ENCODE data around the gene LBX2. TPM values are rescaled to one million over a fixed set of nuclear protein-coding genes. Genes with fewer than 3 reads are reported as not detected.

LBX2 gene
- total RNA-seq, 2 donors from 2014 or later: 0.39 to 1.3 TPM

GRCh38 chr2:74530239-74531187 lies 31.1 kb upstream of the LBX2 start:
- ATAC-seq (replicated peaks): peak; percentile 70
- Mint-ChIP-seq H3K27me3 (no peaks in the 10 kb centered on the region), H3K4me3 (peak overlapping the region; percentile 98), H3K4me1 (peaks cover 21% of the 10 kb centered on the region), H3K9me3 (no peaks in the 10 kb centered on the region), H3K36me3 (ENCODE audit: low read depth) (peaks cover 65% of the 10 kb centered on the region), H3K27ac (peak overlapping the region; percentile 55)

GRCh38 chr2:74529357-74530238 lies 30.2 kb upstream of the LBX2 start, which contains the start of the genes AUP1 and HTRA2:
TSS of gene AUP1 (minus strand) at chr2:74529706. CDS start at chr2:74529629, 77 bp downstream.
TSS of gene HTRA2 (plus strand) at chr2:74529933. CDS start at chr2:74530007, 74 bp downstream.
- H3K27me3 Mint-ChIP-seq: no peaks in the 10 kb centered on the region
- peak within 1 kb of the TSS; percentile 98 for H3K4me3 Mint-ChIP-seq
- H3K9me3 Mint-ChIP-seq: no peaks in the 10 kb centered on the region
- H3K4me1 Mint-ChIP-seq: peaks cover 21% of the 10 kb centered on the region
- H3K36me3 Mint-ChIP-seq (ENCODE audit: low read depth): peaks cover 65% of the 10 kb centered on the region
- ATAC-seq (replicated peaks): peak; percentile 76
- peak within 1 kb of the TSS; percentile 97 for H3K27ac Mint-ChIP-seq

GRCh38 chr2:74528600-74529356 lies 29.4 kb upstream of the LBX2 start:
- no peaks in the 10 kb centered on the region for H3K27me3 Mint-ChIP-seq
- ATAC-seq (replicated peaks): peak; percentile 1
- peaks cover 21% of the 10 kb centered on the region for H3K4me1 Mint-ChIP-seq
- H3K4me3 Mint-ChIP-seq: peak overlapping the region; percentile 98
- H3K27ac Mint-ChIP-seq: peak overlapping the region; percentile 97
- peaks cover 65% of the 10 kb centered on the region for H3K36me3 Mint-ChIP-seq (ENCODE audit: low read depth)
- no peaks in the 10 kb centered on the region for H3K9me3 Mint-ChIP-seq

GRCh38 chr2:74527741-74528140 lies 28.3 kb upstream of the LBX2 start:
- peaks cover 21% of the 10 kb centered on the region for H3K4me1 Mint-ChIP-seq
- H3K4me3 Mint-ChIP-seq: peak overlapping the region; percentile 98
- no peaks in the 10 kb centered on the region for H3K27me3 Mint-ChIP-seq
- H3K36me3 Mint-ChIP-seq (ENCODE audit: low read depth): peaks cover 63% of the 10 kb centered on the region
- H3K27ac Mint-ChIP-seq: peak overlapping the region; percentile 97
- H3K9me3 Mint-ChIP-seq: no peaks in the 10 kb centered on the region
- no peak for ATAC-seq (replicated peaks)

- Mint-ChIP-seq H3K9me3 (no peaks in the 10 kb centered on the region), H3K36me3 (ENCODE audit: low read depth) (peaks cover 53% of the 10 kb centered on the region), H3K27ac (no peak overlapping the region), H3K4me1 (peaks cover 16% of the 10 kb centered on the region), H3K27me3 (no peaks in the 10 kb centered on the region), H3K4me3 (no peak overlapping the region)
- ATAC-seq (replicated peaks): no peak
Measured at GRCh38 chr2:74526649-74527230, 27.3 kb upstream of the LBX2 start.

GRCh38 chr2:74525717-74526648 lies 26.6 kb upstream of the LBX2 start, which contains the start of gene DQX1:
TSS of gene DQX1 (minus strand) at chr2:74526231. CDS start at chr2:74525729, 502 bp downstream.
- peaks cover 8% of the 10 kb centered on the region for H3K4me1 Mint-ChIP-seq
- no peak within 1 kb of the TSS for H3K27ac Mint-ChIP-seq
- no peak within 1 kb of the TSS for H3K4me3 Mint-ChIP-seq
- peaks cover 45% of the 10 kb centered on the region for H3K36me3 Mint-ChIP-seq (ENCODE audit: low read depth)
- ATAC-seq (replicated peaks): no peak
- H3K27me3 Mint-ChIP-seq: no peaks in the 10 kb centered on the region
- no peaks in the 10 kb centered on the region for H3K9me3 Mint-ChIP-seq

- no peak overlapping the region for H3K27ac Mint-ChIP-seq
Measured at GRCh38 chr2:74524955-74525716, 25.7 kb upstream of the LBX2 start.

GRCh38 chr2:74524005-74524404 lies 24.6 kb upstream of the LBX2 start:
- no peak for ATAC-seq (replicated peaks)
- H3K4me3 Mint-ChIP-seq: no peak overlapping the region
- peaks cover 32% of the 10 kb centered on the region for H3K36me3 Mint-ChIP-seq (ENCODE audit: low read depth)

More at GRCh38 chr2:74524955-74525716, 25.7 kb upstream of the LBX2 start:
- Mint-ChIP-seq H3K36me3 (ENCODE audit: low read depth) (peaks cover 38% of the 10 kb centered on the region), H3K9me3 (no peaks in the 10 kb centered on the region), H3K27me3 (peaks cover 3% of the 10 kb centered on the region), H3K4me1 (peaks cover 4% of the 10 kb centered on the region), H3K4me3 (no peak overlapping the region)
- no peak for ATAC-seq (replicated peaks)

GRCh38 chr2:74522516-74522915 lies 23.1 kb upstream of the LBX2 start:
- Mint-ChIP-seq H3K9me3 (no peaks in the 10 kb centered on the region), H3K27ac (no peak overlapping the region), H3K27me3 (peaks cover 22% of the 10 kb centered on the region), H3K4me3 (no peak overlapping the region), H3K36me3 (ENCODE audit: low read depth) (peaks cover 17% of the 10 kb centered on the region), H3K4me1 (peaks cover 4% of the 10 kb centered on the region)
- no peak for ATAC-seq (replicated peaks)

More at GRCh38 chr2:74524005-74524404, 24.6 kb upstream of the LBX2 start:
- H3K27ac Mint-ChIP-seq: no peak overlapping the region
- H3K9me3 Mint-ChIP-seq: no peaks in the 10 kb centered on the region
- H3K4me1 Mint-ChIP-seq: peaks cover 4% of the 10 kb centered on the region
- peaks cover 8% of the 10 kb centered on the region for H3K27me3 Mint-ChIP-seq

- ATAC-seq (replicated peaks): no peak
- no peaks in the 10 kb centered on the region for H3K36me3 Mint-ChIP-seq (ENCODE audit: low read depth)
- peaks cover 35% of the 10 kb centered on the region for H3K27me3 Mint-ChIP-seq
- H3K4me1 Mint-ChIP-seq: no peaks in the 10 kb centered on the region
- no peak overlapping the region for H3K27ac Mint-ChIP-seq
- H3K4me3 Mint-ChIP-seq: peak overlapping the region; percentile 84
- H3K9me3 Mint-ChIP-seq: no peaks in the 10 kb centered on the region
Measured at GRCh38 chr2:74516650-74517049, 17.2 kb upstream of the LBX2 start.

- H3K4me1 Mint-ChIP-seq: no peaks in the 10 kb centered on the region
- peaks cover 35% of the 10 kb centered on the region for H3K27me3 Mint-ChIP-seq
- H3K4me3 Mint-ChIP-seq: peak overlapping the region; percentile 84
- no peak overlapping the region for H3K27ac Mint-ChIP-seq
- no peaks in the 10 kb centered on the region for H3K36me3 Mint-ChIP-seq (ENCODE audit: low read depth)
- peak; percentile 83 for ATAC-seq (replicated peaks)
- no peaks in the 10 kb centered on the region for H3K9me3 Mint-ChIP-seq
Measured at GRCh38 chr2:74515981-74516633, 16.7 kb upstream of the LBX2 start.
